Measurements from ENCODE around the gene CLTB. TPM values are rescaled to one million over a fixed set of nuclear protein-coding genes. Genes with fewer than 3 reads are reported as not detected.

Gene CLTB
- polyA plus RNA-seq, 4 donors = 160 to 359 (median 263) TPM

- 0 to 3% (median 1%) methylated on average over 65 to 108 of the region's 108 CpGs for whole genome bisulfite sequencing, 3 donors
- FAIRE-seq (no peak), DNase-seq (peak in 1 of 2 donors; percentile 68)
- Histone ChIP-seq H3K36me3 (ENCODE audit: control insufficient read depth in 3 of 3, insufficient read depth in 2 of 3, low read depth in 1 of 3, low read length in 3 of 3) (peaks cover 0 to 14% (median 0%) of the 10 kb centered on the region in 3 donors), H3K9me3 (ENCODE audit: control insufficient read depth in 2 of 2, insufficient read depth in 1 of 2, low read depth in 1 of 2, low read length in 1 of 2) (no peaks in the 10 kb centered on the region), H3K4me1 (ENCODE audit: control insufficient read depth in 3 of 3, insufficient read depth in 2 of 3, low read depth in 1 of 3, low read length in 2 of 3) (no peaks in the 10 kb centered on the region), H3K27ac (ENCODE audit: low read depth in 1 of 3, low read length in 2 of 3) (peak within 1 kb of the TSS in 1 of 3 donors; percentile 7), H3K4me3 (ENCODE audit: low read depth in 1 of 3, low read length in 3 of 3) (peak within 1 kb of the TSS; percentile 38 to 75 (median 47)), H3K27me3 (ENCODE audit: control insufficient read depth in 3 of 3, insufficient read depth in 3 of 3, low read length in 3 of 3) (peaks cover 0 to 23% (median 0%) of the 10 kb centered on the region in 3 donors)
Observed at GRCh38 chr5:176365351-176366231, 50.7 kb downstream of the CLTB start, which contains the start of gene ARL10. Gene ARL10 (plus strand): TSS chr5:176365487. CDS start chr5:176365564, 77 bp downstream.

GRCh38 chr5:176364765-176365350, 51.5 kb downstream of the CLTB start:
- Histone ChIP-seq H3K9me3 (ENCODE audit: control insufficient read depth in 2 of 2, insufficient read depth in 1 of 2, low read depth in 1 of 2, low read length in 1 of 2) (no peaks in the 10 kb centered on the region), H3K27ac (ENCODE audit: low read depth in 1 of 3, low read length in 2 of 3) (peak overlapping the region in 1 of 3 donors; percentile 7), H3K27me3 (ENCODE audit: control insufficient read depth in 3 of 3, insufficient read depth in 3 of 3, low read length in 3 of 3) (peaks cover 0 to 23% (median 0%) of the 10 kb centered on the region in 3 donors), H3K4me1 (ENCODE audit: control insufficient read depth in 3 of 3, insufficient read depth in 2 of 3, low read depth in 1 of 3, low read length in 2 of 3) (no peaks in the 10 kb centered on the region), H3K36me3 (ENCODE audit: control insufficient read depth in 3 of 3, insufficient read depth in 2 of 3, low read depth in 1 of 3, low read length in 3 of 3) (peaks cover 0 to 14% (median 0%) of the 10 kb centered on the region in 3 donors), H3K4me3 (ENCODE audit: low read depth in 1 of 3, low read length in 3 of 3) (peak overlapping the region; percentile 18 to 75 (median 47))
- DNase-seq (no peak), FAIRE-seq (no peak)
- WGBS, 3 donors = 23 to 30% (median 29%) methylated on average over 28 of the region's 28 CpGs

- Histone ChIP-seq H3K4me1 (ENCODE audit: control insufficient read depth in 3 of 3, insufficient read depth in 2 of 3, low read depth in 1 of 3, low read length in 2 of 3) (peaks cover 0 to 4% (median 0%) of the 10 kb centered on the region in 3 donors), H3K36me3 (ENCODE audit: control insufficient read depth in 3 of 3, insufficient read depth in 2 of 3, low read depth in 1 of 3, low read length in 3 of 3) (peaks cover 0 to 13% (median 2%) of the 10 kb centered on the region in 3 donors), H3K9me3 (ENCODE audit: control insufficient read depth in 2 of 2, insufficient read depth in 1 of 2, low read depth in 1 of 2, low read length in 1 of 2) (no peaks in the 10 kb centered on the region), H3K27me3 (ENCODE audit: control insufficient read depth in 3 of 3, insufficient read depth in 3 of 3, low read length in 3 of 3) (peaks cover 0 to 19% (median 0%) of the 10 kb centered on the region in 3 donors), H3K4me3 (ENCODE audit: low read depth in 1 of 3, low read length in 3 of 3) (peak overlapping the region in 2 of 3 donors; percentile 87 to 92), H3K27ac (ENCODE audit: low read depth in 1 of 3, low read length in 2 of 3) (peak overlapping the region in 2 of 3 donors; percentile 22 to 65)
- WGBS, 3 donors = 63 to 70% (median 68%) methylated on average over 8 of the region's 8 CpGs
- no peak for FAIRE-seq
- DNase-seq = no peak
Observed at GRCh38 chr5:176362233-176362490, 54.2 kb downstream of the CLTB start.

GRCh38 chr5:176361437-176362232, 54.7 kb downstream of the CLTB start, which contains the start of gene KIAA1191:
Gene KIAA1191 (minus strand): TSS chr5:176361764. CDS start chr5:176359508, 2,256 bp downstream.
- FAIRE-seq (no peak), DNase-seq (peak; percentile 92 to 96)
- Histone ChIP-seq H3K36me3 (ENCODE audit: control insufficient read depth in 3 of 3, insufficient read depth in 2 of 3, low read depth in 1 of 3, low read length in 3 of 3) (peaks cover 0 to 16% (median 2%) of the 10 kb centered on the region in 3 donors), H3K4me1 (ENCODE audit: control insufficient read depth in 3 of 3, insufficient read depth in 2 of 3, low read depth in 1 of 3, low read length in 2 of 3) (peaks cover 0 to 4% (median 0%) of the 10 kb centered on the region in 3 donors), H3K27me3 (ENCODE audit: control insufficient read depth in 3 of 3, insufficient read depth in 3 of 3, low read length in 3 of 3) (peaks cover 0 to 16% (median 0%) of the 10 kb centered on the region in 3 donors), H3K4me3 (ENCODE audit: low read depth in 1 of 3, low read length in 3 of 3) (peak within 1 kb of the TSS; percentile 84 to 92 (median 87)), H3K27ac (ENCODE audit: low read depth in 1 of 3, low read length in 2 of 3) (peak within 1 kb of the TSS; percentile 66 to 80 (median 73)), H3K9me3 (ENCODE audit: control insufficient read depth in 2 of 2, insufficient read depth in 1 of 2, low read depth in 1 of 2, low read length in 1 of 2) (no peaks in the 10 kb centered on the region)
- WGBS, 3 donors = 2 to 3% (median 2%) methylated on average over 47 to 56 of the region's 56 CpGs

- FAIRE-seq (no peak), DNase-seq (peak in 1 of 2 donors; percentile 20)
- Histone ChIP-seq H3K4me1 (ENCODE audit: control insufficient read depth in 3 of 3, insufficient read depth in 2 of 3, low read depth in 1 of 3, low read length in 2 of 3) (peaks cover 0 to 4% (median 0%) of the 10 kb centered on the region in 3 donors), H3K36me3 (ENCODE audit: control insufficient read depth in 3 of 3, insufficient read depth in 2 of 3, low read depth in 1 of 3, low read length in 3 of 3) (peaks cover 0 to 16% (median 2%) of the 10 kb centered on the region in 3 donors), H3K4me3 (ENCODE audit: low read depth in 1 of 3, low read length in 3 of 3) (peak overlapping the region; percentile 84 to 92 (median 87)), H3K27ac (ENCODE audit: low read depth in 1 of 3, low read length in 2 of 3) (peak overlapping the region; percentile 66 to 80 (median 73)), H3K9me3 (ENCODE audit: control insufficient read depth in 2 of 2, insufficient read depth in 1 of 2, low read depth in 1 of 2, low read length in 1 of 2) (no peaks in the 10 kb centered on the region), H3K27me3 (ENCODE audit: control insufficient read depth in 3 of 3, insufficient read depth in 3 of 3, low read length in 3 of 3) (peaks cover 0 to 10% (median 0%) of the 10 kb centered on the region in 3 donors)
- 1 to 2% (median 2%) methylated on average over 27 of the region's 27 CpGs for WGBS, 3 donors
Observed at GRCh38 chr5:176360894-176361436, 55.4 kb downstream of the CLTB start.

- H3K4me1 ChIP-seq (ENCODE audit: control insufficient read depth in 3 of 3, insufficient read depth in 2 of 3, low read depth in 1 of 3, low read length in 2 of 3) = peaks cover 0 to 4% (median 0%) of the 10 kb centered on the region in 3 donors
- H3K36me3 ChIP-seq (ENCODE audit: control insufficient read depth in 3 of 3, insufficient read depth in 2 of 3, low read depth in 1 of 3, low read length in 3 of 3) = peaks cover 0 to 25% (median 5%) of the 10 kb centered on the region in 3 donors
- 54 to 65% (median 60%) methylated on average over 4 of the region's 4 CpGs for WGBS, 3 donors
- no peak overlapping the region for H3K27ac ChIP-seq (ENCODE audit: low read depth in 1 of 3, low read length in 2 of 3)
- H3K4me3 ChIP-seq (ENCODE audit: low read depth in 1 of 3, low read length in 3 of 3) = no peak overlapping the region
- no peak for FAIRE-seq
- H3K9me3 ChIP-seq (ENCODE audit: control insufficient read depth in 2 of 2, insufficient read depth in 1 of 2, low read depth in 1 of 2, low read length in 1 of 2) = no peaks in the 10 kb centered on the region
- peak in 1 of 2 donors; percentile 25 for DNase-seq
- peaks cover 0 to 4% (median 0%) of the 10 kb centered on the region in 3 donors for H3K27me3 ChIP-seq (ENCODE audit: control insufficient read depth in 3 of 3, insufficient read depth in 3 of 3, low read length in 3 of 3)
Observed at GRCh38 chr5:176359658-176360057, 56.7 kb downstream of the CLTB start.

GRCh38 chr5:176356179-176356566, 60.2 kb downstream of the CLTB start:
- DNase-seq = no peak
- Histone ChIP-seq H3K4me1 (ENCODE audit: control insufficient read depth in 3 of 3, insufficient read depth in 2 of 3, low read depth in 1 of 3, low read length in 2 of 3) (peaks cover 0 to 4% (median 0%) of the 10 kb centered on the region in 3 donors), H3K27ac (ENCODE audit: low read depth in 1 of 3, low read length in 2 of 3) (no peak overlapping the region), H3K27me3 (ENCODE audit: control insufficient read depth in 3 of 3, insufficient read depth in 3 of 3, low read length in 3 of 3) (no peaks in the 10 kb centered on the region), H3K9me3 (ENCODE audit: control insufficient read depth in 2 of 2, insufficient read depth in 1 of 2, low read depth in 1 of 2, low read length in 1 of 2) (no peaks in the 10 kb centered on the region), H3K36me3 (ENCODE audit: control insufficient read depth in 3 of 3, insufficient read depth in 2 of 3, low read depth in 1 of 3, low read length in 3 of 3) (peaks cover 0 to 51% (median 17%) of the 10 kb centered on the region in 3 donors), H3K4me3 (ENCODE audit: low read depth in 1 of 3, low read length in 3 of 3) (no peak overlapping the region)
- FAIRE-seq = no peak
- WGBS, 3 donors = 91 to 97% (median 95%) methylated on average over 3 of the region's 3 CpGs

Measured in small intestine (tissue), 7 donors.